GM23338 (cell line): ENCODE results near the gene NKX2-1. TPM values are rescaled to one million over a fixed set of nuclear protein-coding genes. Genes with fewer than 3 reads are reported as not detected.

Source experiments
- ATAC-seq: fragments of 200-7000 bp; cut with Tn5 transposase; 3 replicates; pipeline ENCODE4 v1.9.1; 2020
- DNase-seq: peaks from one replicate; pipeline ENCODE4 v3.0.0-alpha.2; 2015; ENCODE audit warnings: low spot score
- H2AFZ ChIP-seq: fragments of 200-600 bp; sonication (generic); 2 replicates; pipeline ENCODE4 v1.8.0; 2016; ENCODE audit warnings: antibody characterized with exemption, mild to moderate bottlenecking, moderate library complexity
- H3F3A ChIP-seq: fragments of 200-600 bp; sonication (generic); replicated peaks from 2 replicates; pipeline ENCODE4 v1.8.0; 2017; ENCODE audit warnings: antibody characterized with exemption, mixed run types, low read depth
- H3K27ac ChIP-seq: fragments of 200-600 bp; sonication (generic); 2 replicates; pipeline ENCODE4 v1.6.1; 2016; ENCODE audit warnings: low read depth
- H3K27me3 ChIP-seq: fragments of 200-600 bp; sonication (generic); 2 replicates; pipeline ENCODE4 v1.8.0; 2016; ENCODE audit warnings: mild to moderate bottlenecking, mixed run types, moderate library complexity; ENCODE audit not compliant: insufficient read depth
- H3K36me3 ChIP-seq: fragments of 200-600 bp; sonication (generic); 2 replicates; pipeline ENCODE4 v1.8.0; 2016; ENCODE audit warnings: mild to moderate bottlenecking; ENCODE audit not compliant: insufficient read depth
- H3K4me1 ChIP-seq: fragments of 200-600 bp; sonication (generic); 2 replicates; pipeline ENCODE4 v1.8.0; 2016; ENCODE audit warnings: mild to moderate bottlenecking, moderate library complexity; ENCODE audit not compliant: insufficient read depth
- H3K4me2 ChIP-seq: fragments of 200-600 bp; sonication (generic); 2 replicates; pipeline ENCODE4 v1.7.1; 2017; ENCODE audit warnings: mixed run types
- H3K4me3 ChIP-seq: fragments of 200-600 bp; sonication (generic); 2 replicates; pipeline ENCODE4 v1.6.1; 2016; ENCODE audit warnings: mixed run types
- H3K79me2 ChIP-seq: fragments of 200-600 bp; sonication (generic); replicated peaks from 2 replicates; pipeline ENCODE4 v1.8.0; 2017; ENCODE audit warnings: mild to moderate bottlenecking; ENCODE audit not compliant: insufficient read depth
- H3K9me2 ChIP-seq: fragments of 200-600 bp; sonication (generic); 2 replicates; pipeline ENCODE4 v1.8.0; 2017; ENCODE audit not compliant: insufficient read depth
- H4K20me1 ChIP-seq: fragments of 200-600 bp; sonication (generic); replicated peaks from 2 replicates; pipeline ENCODE4 v1.8.0; 2017; ENCODE audit warnings: mild to moderate bottlenecking; ENCODE audit not compliant: insufficient read depth
- H3K27ac Mint-ChIP-seq: 2 replicates; pipeline ENCODE4 v1.8.0; 2020; ENCODE audit warnings: inconsistent platforms, mild to moderate bottlenecking, moderate library complexity, mixed read lengths
- H3K27me3 Mint-ChIP-seq: 3 replicates; pipeline ENCODE4 v1.8.0; 2022; ENCODE audit warnings: low read depth, mild to moderate bottlenecking, moderate library complexity, mixed read lengths, inconsistent platforms; ENCODE audit not compliant: insufficient read depth, poor library complexity
- H3K36me3 Mint-ChIP-seq: 3 replicates; pipeline ENCODE4 v1.8.0; 2021; ENCODE audit warnings: low read depth, mild to moderate bottlenecking, inconsistent platforms, moderate library complexity, mixed read lengths
- H3K4me1 Mint-ChIP-seq: 3 replicates; pipeline ENCODE4 v1.8.0; 2020; ENCODE audit warnings: mild to moderate bottlenecking, inconsistent platforms, mixed read lengths
- H3K4me3 Mint-ChIP-seq: 3 replicates; pipeline ENCODE4 v1.8.0; 2021; ENCODE audit warnings: moderate library complexity, mild to moderate bottlenecking, inconsistent platforms, mixed read lengths
- H3K9me3 Mint-ChIP-seq: 3 replicates; pipeline ENCODE4 v1.8.0; 2020; ENCODE audit warnings: moderate library complexity, mild to moderate bottlenecking, inconsistent platforms, mixed read lengths
- CREB1 ChIP-seq: fragments of 250-450 bp; sonication (Bioruptor Pico); IDR thresholded peaks from 2 replicates; pipeline ENCODE4 v1.5.0; 2020; ENCODE audit warnings: low read depth, mild to moderate bottlenecking, moderate library complexity
- ETS1 ChIP-seq: IDR thresholded peaks from 2 replicates; pipeline ENCODE4 v1.6.1; 2016; ENCODE audit warnings: antibody characterized with exemption
- JUNB ChIP-seq: IDR thresholded peaks from one replicate; pipeline ENCODE4 v1.6.1; 2016; ENCODE audit warnings: antibody characterized with exemption; ENCODE audit not compliant: unreplicated experiment
- POLR2AphosphoS5 ChIP-seq: IDR thresholded peaks from 2 replicates; pipeline ENCODE4 v1.6.1; 2016; ENCODE audit warnings: antibody characterized with exemption, low read depth
- polyA plus RNA-seq: library from polyadenylated mRNA; unstranded; fragments of >200 nt; fragmentation: Nextera tagmentation; extraction: Ambion mirVana; gene quantifications from 2 replicates; pipeline ENCODE4 v1.2.1, GENCODE V29; 2016
- total RNA-seq: library from RNA; depleted of rRNA; stranded (reverse); fragments of >200 nt; shearing (Covaris generic); gene quantifications from 2 replicates; pipeline ENCODE4 v1.2.3, GENCODE V29; 2014
- TF ChIP-seq, protein P1 (sequence below): IDR thresholded peaks from one replicate; pipeline ENCODE4 v1.6.1; 2018; ENCODE audit warnings: antibody characterized with exemption; ENCODE audit not compliant: unreplicated experiment
- TF ChIP-seq, protein P2 (sequence below), 2 experiments: fragments of 200-600 bp in 1 of 2; sonication (generic) in 1 of 2; conservative IDR thresholded peaks; 2 replicates each; pipeline versions ENCODE4 v1.5.1 to v1.6.1; 2016 to 2017; ENCODE audit warnings: antibody characterized with exemption in 2 of 2, low read depth in 2 of 2, mild to moderate bottlenecking in 2 of 2, moderate library complexity in 1 of 2

NKX2-1 gene
- total and polyA plus RNA-seq, 2 experiments from 2014 or later = not detected

- no peaks in the 10 kb centered on the region for H3K9me3 Mint-ChIP-seq
Measured at GRCh38 chr14:36553656-36554260, 33.7 kb upstream of the NKX2-1 start.

DNA sequence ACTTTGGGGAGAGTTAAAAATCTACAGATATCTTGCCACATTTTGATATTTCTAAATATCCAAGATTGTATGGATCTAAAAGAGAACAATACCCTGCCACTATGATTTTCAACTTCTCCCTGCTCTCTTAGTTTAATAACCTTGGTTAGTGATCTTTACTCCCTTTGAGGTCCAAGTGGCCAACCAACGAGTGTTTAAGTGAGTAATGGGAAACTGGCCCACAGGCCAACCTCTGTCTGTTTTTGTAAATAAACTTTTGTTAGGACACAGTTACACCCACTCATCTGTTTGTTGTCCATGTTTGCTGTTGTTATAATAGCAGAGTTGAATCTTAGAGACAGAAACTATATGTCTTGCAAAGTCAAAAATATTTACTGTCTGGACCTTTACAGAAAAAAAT is 30.9 kb upstream of the NKX2-1 start:
- Mint-ChIP-seq H3K9me3 (no peaks in the 10 kb centered on the region), H3K27ac (no peak overlapping the region), H3K36me3 (no peaks in the 10 kb centered on the region), H3K27me3 (no peaks in the 10 kb centered on the region), H3K4me1 (peaks cover 18% of the 10 kb centered on the region), H3K4me3 (no peak overlapping the region)
- Histone ChIP-seq H3K27ac (no peak overlapping the region), H3K36me3 (no peaks in the 10 kb centered on the region), H3K79me2 (no peaks in the 10 kb centered on the region), H4K20me1 (no peaks in the 10 kb centered on the region), H3F3A (no peaks in the 10 kb centered on the region), H3K4me1 (peaks cover 12% of the 10 kb centered on the region), H3K4me3 (no peak overlapping the region), H3K27me3 (no peaks in the 10 kb centered on the region), H3K9me2 (no peaks in the 10 kb centered on the region), H2AFZ (no peak overlapping the region), H3K4me2 (no peak overlapping the region)
- DNase-seq = no peak
- no peak for ATAC-seq
- TF ChIP-seq JUNB (no peak), CREB1 (CRISPR knock-in tag) (no peak), POLR2AphosphoS5 (no peak), ETS1 (no peak)
- TF ChIP-seq, protein P1, sequence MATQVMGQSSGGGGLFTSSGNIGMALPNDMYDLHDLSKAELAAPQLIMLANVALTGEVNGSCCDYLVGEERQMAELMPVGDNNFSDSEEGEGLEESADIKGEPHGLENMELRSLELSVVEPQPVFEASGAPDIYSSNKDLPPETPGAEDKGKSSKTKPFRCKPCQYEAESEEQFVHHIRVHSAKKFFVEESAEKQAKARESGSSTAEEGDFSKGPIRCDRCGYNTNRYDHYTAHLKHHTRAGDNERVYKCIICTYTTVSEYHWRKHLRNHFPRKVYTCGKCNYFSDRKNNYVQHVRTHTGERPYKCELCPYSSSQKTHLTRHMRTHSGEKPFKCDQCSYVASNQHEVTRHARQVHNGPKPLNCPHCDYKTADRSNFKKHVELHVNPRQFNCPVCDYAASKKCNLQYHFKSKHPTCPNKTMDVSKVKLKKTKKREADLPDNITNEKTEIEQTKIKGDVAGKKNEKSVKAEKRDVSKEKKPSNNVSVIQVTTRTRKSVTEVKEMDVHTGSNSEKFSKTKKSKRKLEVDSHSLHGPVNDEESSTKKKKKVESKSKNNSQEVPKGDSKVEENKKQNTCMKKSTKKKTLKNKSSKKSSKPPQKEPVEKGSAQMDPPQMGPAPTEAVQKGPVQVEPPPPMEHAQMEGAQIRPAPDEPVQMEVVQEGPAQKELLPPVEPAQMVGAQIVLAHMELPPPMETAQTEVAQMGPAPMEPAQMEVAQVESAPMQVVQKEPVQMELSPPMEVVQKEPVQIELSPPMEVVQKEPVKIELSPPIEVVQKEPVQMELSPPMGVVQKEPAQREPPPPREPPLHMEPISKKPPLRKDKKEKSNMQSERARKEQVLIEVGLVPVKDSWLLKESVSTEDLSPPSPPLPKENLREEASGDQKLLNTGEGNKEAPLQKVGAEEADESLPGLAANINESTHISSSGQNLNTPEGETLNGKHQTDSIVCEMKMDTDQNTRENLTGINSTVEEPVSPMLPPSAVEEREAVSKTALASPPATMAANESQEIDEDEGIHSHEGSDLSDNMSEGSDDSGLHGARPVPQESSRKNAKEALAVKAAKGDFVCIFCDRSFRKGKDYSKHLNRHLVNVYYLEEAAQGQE = no peak
- TF ChIP-seq, protein P2, sequence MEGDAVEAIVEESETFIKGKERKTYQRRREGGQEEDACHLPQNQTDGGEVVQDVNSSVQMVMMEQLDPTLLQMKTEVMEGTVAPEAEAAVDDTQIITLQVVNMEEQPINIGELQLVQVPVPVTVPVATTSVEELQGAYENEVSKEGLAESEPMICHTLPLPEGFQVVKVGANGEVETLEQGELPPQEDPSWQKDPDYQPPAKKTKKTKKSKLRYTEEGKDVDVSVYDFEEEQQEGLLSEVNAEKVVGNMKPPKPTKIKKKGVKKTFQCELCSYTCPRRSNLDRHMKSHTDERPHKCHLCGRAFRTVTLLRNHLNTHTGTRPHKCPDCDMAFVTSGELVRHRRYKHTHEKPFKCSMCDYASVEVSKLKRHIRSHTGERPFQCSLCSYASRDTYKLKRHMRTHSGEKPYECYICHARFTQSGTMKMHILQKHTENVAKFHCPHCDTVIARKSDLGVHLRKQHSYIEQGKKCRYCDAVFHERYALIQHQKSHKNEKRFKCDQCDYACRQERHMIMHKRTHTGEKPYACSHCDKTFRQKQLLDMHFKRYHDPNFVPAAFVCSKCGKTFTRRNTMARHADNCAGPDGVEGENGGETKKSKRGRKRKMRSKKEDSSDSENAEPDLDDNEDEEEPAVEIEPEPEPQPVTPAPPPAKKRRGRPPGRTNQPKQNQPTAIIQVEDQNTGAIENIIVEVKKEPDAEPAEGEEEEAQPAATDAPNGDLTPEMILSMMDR (conservative IDR thresholded peaks at IDR 0.05; ENCODE audit: low read depth in 2 of 2) = no peak

More at GRCh38 chr14:36553656-36554260, 33.7 kb upstream of the NKX2-1 start:
- no peaks in the 10 kb centered on the region for H3K27me3 ChIP-seq
- ATAC-seq = peak; percentile 69
- H3F3A ChIP-seq = no peaks in the 10 kb centered on the region
- no peaks in the 10 kb centered on the region for H4K20me1 ChIP-seq
- Mint-ChIP-seq H3K4me3 (no peak overlapping the region), H3K27ac (no peak overlapping the region), H3K4me1 (peaks cover 24% of the 10 kb centered on the region), H3K36me3 (no peaks in the 10 kb centered on the region), H3K27me3 (no peaks in the 10 kb centered on the region)
- TF ChIP-seq POLR2AphosphoS5 = no peak
- TF ChIP-seq, protein P2 (conservative IDR thresholded peaks at IDR 0.05; ENCODE audit: low read depth in 2 of 2) = peak; percentile 61 to 69
- no peak overlapping the region for H3K4me2 ChIP-seq
- H3K4me3 ChIP-seq = no peak overlapping the region
- H2AFZ ChIP-seq = no peak overlapping the region; the same call in 1 of the 2 replicates
- no peaks in the 10 kb centered on the region for H3K79me2 ChIP-seq
- H3K36me3 ChIP-seq = no peaks in the 10 kb centered on the region
- DNase-seq = peak; percentile 77
- peaks cover 20% of the 10 kb centered on the region for H3K4me1 ChIP-seq
- no peak overlapping the region for H3K27ac ChIP-seq
- no peaks in the 10 kb centered on the region for H3K9me2 ChIP-seq
